NCI-H2107 (cell line): ENCODE data around the gene AADACL3.

Experiments used
- DNase-seq: peaks from one replicate; lab custom pipeline; 2025; lab: John Stamatoyannopoulos, UW

Gene AADACL3

GRCh38 chr1:12769031-12769430, 53.1 kb downstream of the AADACL3 start:
- DNase-seq = no peak

GRCh38 chr1:12769976-12770505, 54.1 kb downstream of the AADACL3 start:
- no peak for DNase-seq

- DNase-seq = no peak
Observed at GRCh38 chr1:12770620-12771019, 54.7 kb downstream of the AADACL3 start.

GRCh38 chr1:12771186-12771585, 55.3 kb downstream of the AADACL3 start:
- no peak for DNase-seq

GRCh38 chr1:12772520-12772919, 56.6 kb downstream of the AADACL3 start:
- DNase-seq = no peak

- DNase-seq = no peak
Observed at GRCh38 chr1:12773438-12773837, 57.5 kb downstream of the AADACL3 start, which contains the start of gene PRAMEF12. PRAMEF12 (plus strand) TSS chr1:12773738; CDS start chr1:12774868, 1,130 bp downstream.

- no peak for DNase-seq
Observed at GRCh38 chr1:12774801-12775345, 59.0 kb downstream of the AADACL3 start.

GRCh38 chr1:12775443-12775842, 59.5 kb downstream of the AADACL3 start:
- no peak for DNase-seq

- DNase-seq = no peak
Observed at GRCh38 chr1:12776801-12777557, 61.1 kb downstream of the AADACL3 start.
